Measurements from ENCODE around the gene PROP1. TPM values are rescaled to one million over a fixed set of nuclear protein-coding genes. Genes with fewer than 3 reads are reported as not detected.

PROP1 gene
- total RNA-seq, 4 donors from 2014 or later: not detected

- H3K27me3 ChIP-seq: peaks cover 11% of the 10 kb centered on the region
- in situ Hi-C loops (cut with MboI; ENCODE audit: low pct_ligation_motif_present in 1 of 4, low pct_unique_long_range_greater_than_20kb in 1 of 4, low sequenced_read_pairs in 3 of 4) (no loop called here), intact Hi-C loops (cut with DNase I; ENCODE audit: low total_unique reads) (no loop called here)
- TF ChIP-seq EP300 (IDR thresholded peaks at IDR 0.05; ENCODE audit: low read depth): no peak
- no peak for TF ChIP-seq POLR2AphosphoS5 (IDR thresholded peaks at IDR 0.05)
- TF ChIP-seq POLR2A (IDR thresholded peaks at IDR 0.05): no peak
- no peak for TF ChIP-seq CTCF (IDR thresholded peaks at IDR 0.05)
- H3K4me3 ChIP-seq: no peak overlapping the region
- H3K4me1 ChIP-seq: no peaks in the 10 kb centered on the region
- DNase-seq: no peak
- no peaks in the 10 kb centered on the region for H3K9me3 ChIP-seq
- H3K27ac ChIP-seq: no peak overlapping the region
- WGBS, 2 donors (ENCODE audit: low coverage in 1 of 2): 83% methylated on average over 4 to 9 of the region's 9 CpGs
- H3K36me3 ChIP-seq: no peaks in the 10 kb centered on the region
These were observed 28.7 kb downstream of the PROP1 start for GRCh38 chr5:177967221-177967887.

GRCh38 chr5:177966839-177967166 lies 29.2 kb downstream of the PROP1 start:
- 81 to 88% methylated on average over 6 to 7 of the region's 7 CpGs for WGBS, 2 donors (ENCODE audit: low coverage in 1 of 2)
- Histone ChIP-seq H3K9me3 (no peaks in the 10 kb centered on the region), H3K4me3 (no peak overlapping the region), H3K27ac (no peak overlapping the region), H3K27me3 (peaks cover 11% of the 10 kb centered on the region), H3K4me1 (no peaks in the 10 kb centered on the region), H3K36me3 (no peaks in the 10 kb centered on the region)
- in situ Hi-C loops (cut with MboI; ENCODE audit: low pct_ligation_motif_present in 1 of 4, low pct_unique_long_range_greater_than_20kb in 1 of 4, low sequenced_read_pairs in 3 of 4) (no loop called here), intact Hi-C loops (cut with DNase I; ENCODE audit: low total_unique reads) (no loop called here)
- TF ChIP-seq CTCF (IDR thresholded peaks at IDR 0.05) (no peak), EP300 (IDR thresholded peaks at IDR 0.05; ENCODE audit: low read depth) (no peak), POLR2AphosphoS5 (IDR thresholded peaks at IDR 0.05) (no peak), POLR2A (IDR thresholded peaks at IDR 0.05) (no peak)
- DNase-seq: no peak

- H3K4me1 ChIP-seq: no peaks in the 10 kb centered on the region
- WGBS, 2 donors (ENCODE audit: low coverage in 1 of 2): 74 to 80% methylated on average over 4 to 19 of the region's 19 CpGs
- H3K9me3 ChIP-seq: no peaks in the 10 kb centered on the region
- intact Hi-C loops (cut with DNase I; ENCODE audit: low total_unique reads): no loop called here
- H3K27ac ChIP-seq: no peak overlapping the region
- no peak overlapping the region for H3K4me3 ChIP-seq
- H3K27me3 ChIP-seq: peaks cover 11% of the 10 kb centered on the region
- no peak for DNase-seq
- H3K36me3 ChIP-seq: no peaks in the 10 kb centered on the region
- TF ChIP-seq EP300 (IDR thresholded peaks at IDR 0.05; ENCODE audit: low read depth): no peak
- no peak for TF ChIP-seq POLR2AphosphoS5 (IDR thresholded peaks at IDR 0.05)
- TF ChIP-seq CTCF (IDR thresholded peaks at IDR 0.05): no peak
- TF ChIP-seq POLR2A (IDR thresholded peaks at IDR 0.05): no peak
- in situ Hi-C loops (cut with MboI; ENCODE audit: low pct_ligation_motif_present in 1 of 4, low pct_unique_long_range_greater_than_20kb in 1 of 4, low sequenced_read_pairs in 3 of 4): no loop called here
These were observed 29.8 kb downstream of the PROP1 start for GRCh38 chr5:177966009-177966838.

- Histone ChIP-seq H3K4me3 (no peak overlapping the region), H3K27me3 (peaks cover 11% of the 10 kb centered on the region), H3K36me3 (no peaks in the 10 kb centered on the region), H3K9me3 (no peaks in the 10 kb centered on the region), H3K27ac (no peak overlapping the region), H3K4me1 (no peaks in the 10 kb centered on the region)
- intact Hi-C loops (cut with DNase I; ENCODE audit: low total_unique reads) (no loop called here), in situ Hi-C loops (cut with MboI; ENCODE audit: low pct_ligation_motif_present in 1 of 4, low pct_unique_long_range_greater_than_20kb in 1 of 4, low sequenced_read_pairs in 3 of 4) (no loop called here)
- 91% methylated on average over 12 of the region's 12 CpGs; no CpG with 5 or more reads in 1 of the 2 donors for WGBS, 2 donors (ENCODE audit: low coverage in 1 of 2)
- TF ChIP-seq POLR2AphosphoS5 (IDR thresholded peaks at IDR 0.05) (no peak), CTCF (IDR thresholded peaks at IDR 0.05) (no peak), POLR2A (IDR thresholded peaks at IDR 0.05) (no peak), EP300 (IDR thresholded peaks at IDR 0.05; ENCODE audit: low read depth) (no peak)
- no peak for DNase-seq
These were observed 31.6 kb downstream of the PROP1 start for GRCh38 chr5:177964471-177964870.
